Stimulated activated CD8-positive, alpha-beta memory T cell treated with anti-CD3 and anti-CD28 coated beads, Interleukin-15, amount 100 ng/mL, for 48 hours (primary cell): ENCODE data around the gene NYNRIN.

ENCODE experiments used
- DNase-seq, 2 donors: peaks; one replicate each; pipeline ENCODE4 v3.0.0-alpha.2; 2020; ENCODE audit warnings: low read depth in 2 of 2

NYNRIN gene

DNA sequence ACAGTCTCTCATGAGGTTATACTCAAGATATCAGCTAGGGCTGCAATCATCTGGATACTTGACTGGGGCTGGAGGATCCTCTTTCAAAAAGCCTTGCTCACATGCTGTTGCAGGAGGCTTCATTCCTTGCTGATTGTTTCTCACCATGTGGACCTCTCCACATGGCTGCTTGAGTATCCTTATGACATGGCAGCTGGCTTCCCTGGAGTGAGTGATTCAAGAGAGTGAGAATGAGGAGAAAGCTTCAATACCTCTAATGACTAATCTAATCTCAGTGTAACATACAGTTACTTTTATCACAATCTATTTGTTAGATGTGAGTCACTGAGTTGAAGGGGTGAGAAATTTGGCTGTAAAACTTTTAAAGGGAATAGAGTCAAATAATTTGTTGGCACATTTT lies 58.2 kb downstream of the NYNRIN start:
- DNase-seq: no peak

- no peak for DNase-seq
Measured at GRCh38 chr14:24458736-24459135, 59.9 kb downstream of the NYNRIN start.

- DNase-seq: no peak
Measured at GRCh38 chr14:24459331-24459730, 60.5 kb downstream of the NYNRIN start.

- DNase-seq: no peak
Measured at GRCh38 chr14:24461336-24461735, 62.5 kb downstream of the NYNRIN start.

DNA sequence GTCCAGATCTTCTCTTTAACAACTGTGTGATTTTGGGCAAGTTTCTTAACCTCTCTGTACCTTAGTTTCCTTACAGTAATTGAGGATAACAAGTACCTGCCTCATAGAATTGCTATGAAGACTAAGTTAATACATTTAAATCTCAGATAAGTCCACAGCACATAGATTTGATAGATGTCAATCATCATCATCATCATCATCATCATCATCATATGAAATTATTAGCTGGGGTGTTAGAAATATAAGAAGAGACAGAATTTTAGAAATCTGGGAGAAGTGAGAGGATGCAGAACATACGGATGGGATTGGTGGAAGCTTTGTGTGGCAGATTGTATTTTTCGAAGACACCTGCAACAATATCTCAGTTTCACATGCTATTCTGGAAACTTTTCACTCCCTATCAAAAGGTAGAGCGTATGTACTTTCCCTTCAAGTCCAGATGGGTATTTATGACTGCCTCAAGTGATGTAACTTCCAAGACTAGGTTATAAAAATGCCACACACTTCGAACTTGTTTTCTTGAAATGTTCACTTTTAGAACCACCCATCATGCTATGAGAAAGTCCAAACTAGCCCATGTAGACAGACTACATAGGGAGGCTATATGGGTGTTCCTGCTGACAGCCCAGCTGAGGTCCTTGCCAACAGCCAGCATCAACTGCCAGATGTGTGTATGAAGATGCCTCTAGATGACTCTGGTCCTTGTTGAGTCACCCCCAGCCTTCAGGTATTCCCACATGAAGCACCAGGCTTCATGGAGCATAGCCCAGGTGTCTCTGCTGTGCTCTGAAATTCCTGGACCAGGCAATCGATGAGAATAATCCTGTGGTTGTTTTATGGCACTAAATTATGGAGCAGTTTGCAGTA lies 64.4 kb downstream of the NYNRIN start:
- no peak for DNase-seq

GRCh38 chr14:24463884-24464785 lies 65.3 kb downstream of the NYNRIN start:
- DNase-seq: no peak

- no peak for DNase-seq
Measured at GRCh38 chr14:24465368-24465767, 66.6 kb downstream of the NYNRIN start.

- no peak for DNase-seq
Measured at GRCh38 chr14:24465805-24466204, 67.0 kb downstream of the NYNRIN start.
